Esophagus squamous epithelium (tissue), 4 donors: ENCODE measurements around the gene CDC6.

Experiments used
- CTCF ChIP-seq, 6 experiments: fragments of 450-650 bp in 4 of 6; fragments of 200-600 bp in 2 of 6; sonication (generic) in 2 of 6; IDR thresholded peaks; one replicate each; pipeline ENCODE4 v1.5.1; 2016 to 2019; ENCODE audit warnings: antibody characterized with exemption in 6 of 6, mild to moderate bottlenecking in 4 of 6, moderate library complexity in 4 of 6
- POLR2A ChIP-seq, 4 donors: fragments of 450-650 bp; IDR thresholded peaks; one replicate each; pipeline ENCODE4 v1.6.1; 2017; ENCODE audit warnings: antibody characterized with exemption in 4 of 4, mild to moderate bottlenecking in 4 of 4, moderate library complexity in 3 of 4

GRCh38 chr17:40260528-40260927 lies 27.2 kb upstream of the CDC6 start:
- TF ChIP-seq CTCF (IDR thresholded peaks at IDR 0.05) (no peak), POLR2A (IDR thresholded peaks at IDR 0.05) (no peak)
